ENCODE data around the gene CNKSR3. TPM values are rescaled to one million over a fixed set of nuclear protein-coding genes. Genes with fewer than 3 reads are reported as not detected.

The CNKSR3 gene
- total RNA-seq, 6 experiments from 2014 or later, result 15.3 to 21.7 (median 18.7) TPM

GRCh38 chr6:154457046-154457713, 53.3 kb downstream of the CNKSR3 start:
- peaks cover 19% of the 10 kb centered on the region; the same call in 1 of the 2 replicates for H3K36me3 Mint-ChIP-seq (ENCODE audit: low read depth)
- H3K9me3 Mint-ChIP-seq, result no peaks in the 10 kb centered on the region
- H3K27ac Mint-ChIP-seq, result no peak overlapping the region
- no peaks in the 10 kb centered on the region for H3K27me3 Mint-ChIP-seq (ENCODE audit: insufficient read depth)
- no peak for DNase-seq
- no peak overlapping the region for H3K4me3 Mint-ChIP-seq
- TF ChIP-seq CTCF (IDR thresholded peaks at IDR 0.05), result no peak
- H3K4me1 Mint-ChIP-seq (ENCODE audit: low read depth), result peaks cover 44% of the 10 kb centered on the region

GRCh38 chr6:154453329-154453728, 57.2 kb downstream of the CNKSR3 start:
- no peak for TF ChIP-seq CTCF (IDR thresholded peaks at IDR 0.05)

GRCh38 chr6:154450498-154450897, 60.0 kb downstream of the CNKSR3 start:
- Mint-ChIP-seq H3K9me3 (no peaks in the 10 kb centered on the region), H3K36me3 (ENCODE audit: low read depth) (peaks cover 19% of the 10 kb centered on the region), H3K27ac (no peak overlapping the region), H3K4me1 (ENCODE audit: low read depth) (peaks cover 34% of the 10 kb centered on the region), H3K27me3 (ENCODE audit: insufficient read depth) (no peaks in the 10 kb centered on the region; the same call in 1 of the 2 replicates), H3K4me3 (no peak overlapping the region)
- no peak for DNase-seq
- no peak for TF ChIP-seq CTCF (IDR thresholded peaks at IDR 0.05)

More at GRCh38 chr6:154453329-154453728, 57.2 kb downstream of the CNKSR3 start:
- H3K4me1 Mint-ChIP-seq (ENCODE audit: low read depth), result peaks cover 26% of the 10 kb centered on the region
- H3K27ac Mint-ChIP-seq, result no peak overlapping the region
- H3K9me3 Mint-ChIP-seq, result no peaks in the 10 kb centered on the region
- no peak overlapping the region for H3K4me3 Mint-ChIP-seq
- no peak for DNase-seq
- peaks cover 23% of the 10 kb centered on the region for H3K36me3 Mint-ChIP-seq (ENCODE audit: low read depth)
- H3K27me3 Mint-ChIP-seq (ENCODE audit: insufficient read depth), result no peaks in the 10 kb centered on the region; the same call in 1 of the 2 replicates

- Mint-ChIP-seq H3K4me1 (ENCODE audit: low read depth) (peaks cover 34% of the 10 kb centered on the region), H3K27ac (peak overlapping the region; percentile 86), H3K27me3 (ENCODE audit: insufficient read depth) (no peaks in the 10 kb centered on the region; the same call in 1 of the 2 replicates), H3K4me3 (peak overlapping the region; percentile 77), H3K36me3 (ENCODE audit: low read depth) (peaks cover 25% of the 10 kb centered on the region), H3K9me3 (no peaks in the 10 kb centered on the region)
- peak; percentile 41 for DNase-seq
- TF ChIP-seq CTCF (IDR thresholded peaks at IDR 0.05), result peak; percentile 58
Observed at GRCh38 chr6:154448448-154449096, 61.9 kb downstream of the CNKSR3 start.

- Mint-ChIP-seq H3K9me3 (no peaks in the 10 kb centered on the region), H3K4me3 (peak overlapping the region; percentile 77; the same call in 1 of the 2 replicates), H3K4me1 (ENCODE audit: low read depth) (peaks cover 34% of the 10 kb centered on the region), H3K27me3 (ENCODE audit: insufficient read depth) (no peaks in the 10 kb centered on the region; the same call in 1 of the 2 replicates), H3K27ac (peak overlapping the region; percentile 86; the same call in 1 of the 2 replicates), H3K36me3 (ENCODE audit: low read depth) (peaks cover 28% of the 10 kb centered on the region)
- no peak for TF ChIP-seq CTCF (IDR thresholded peaks at IDR 0.05)
- no peak for DNase-seq
Observed at GRCh38 chr6:154447954-154448353, 62.5 kb downstream of the CNKSR3 start.
